ENCODE results near the gene FXYD7.

Gene FXYD7

GRCh38 chr19:35169221-35169995 lies 26.4 kb downstream of the FXYD7 start:
- no CpG with 5 or more reads among the region's 18 CpGs for WGBS (ENCODE audit: extremely low coverage, insufficient coverage, insufficient read length)

DNA sequence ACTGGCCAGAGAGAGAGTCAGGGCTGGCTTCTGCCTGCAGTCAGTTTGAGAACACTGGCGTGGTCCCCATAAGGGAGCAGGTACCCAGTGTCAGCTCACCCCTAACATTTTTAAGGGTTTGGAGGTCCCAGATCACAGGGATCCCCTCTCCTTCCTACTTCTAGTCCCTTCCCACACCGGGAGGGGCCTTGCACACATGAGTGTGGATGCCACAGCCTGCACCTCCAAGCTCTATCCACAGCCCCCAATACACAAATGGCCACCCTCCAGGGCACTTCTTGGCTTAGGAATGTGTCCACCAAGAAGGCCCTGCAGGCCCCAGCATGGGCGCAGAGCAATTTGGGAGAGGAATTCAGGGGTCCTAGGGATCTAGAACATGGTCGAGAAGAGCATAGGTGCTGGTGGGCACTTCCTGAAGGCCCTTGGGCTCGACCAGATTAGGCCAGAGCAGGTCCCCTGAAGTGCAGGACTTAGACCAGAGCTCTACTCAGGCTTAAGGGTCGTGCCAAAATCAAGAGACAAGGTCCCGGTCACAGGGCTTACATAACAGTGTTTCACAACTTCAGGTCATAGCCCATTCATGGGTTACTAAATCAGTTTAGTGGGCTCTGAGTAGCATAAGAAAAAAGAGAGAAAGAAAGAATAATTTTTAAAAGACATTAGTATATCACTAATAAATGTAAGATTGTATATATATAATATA lies 27.5 kb downstream of the FXYD7 start:
- no peak overlapping the region for H3K14ac ChIP-seq (ENCODE audit: low read length)
- H3K4me1 ChIP-seq (ENCODE audit: control insufficient read depth in 1 of 2, insufficient read depth in 2 of 2, low read length in 2 of 2): no peaks in the 10 kb centered on the region
- no CpG with 5 or more reads among the region's 7 CpGs for WGBS (ENCODE audit: extremely low coverage, insufficient coverage, insufficient read length)
- no peaks in the 10 kb centered on the region for H3K27me3 ChIP-seq (ENCODE audit: insufficient read depth, low read length)
- no peak overlapping the region for H2AK5ac ChIP-seq (ENCODE audit: low read length)
- H3K18ac ChIP-seq (ENCODE audit: low read length): no peak overlapping the region
- no peaks in the 10 kb centered on the region for H3K79me2 ChIP-seq (ENCODE audit: control insufficient read depth, insufficient read depth, low read length, poor library complexity)
- no peak overlapping the region for H2AFZ ChIP-seq (ENCODE audit: insufficient read depth, low read length, poor library complexity)
- no peak overlapping the region for H3K23ac ChIP-seq (ENCODE audit: low read length)
- H4K12ac ChIP-seq (ENCODE audit: low read depth, low read length): no peak overlapping the region
- H3K27ac ChIP-seq (ENCODE audit: low read depth, low read length): no peak overlapping the region
- no peak for DNase-seq
- no peak overlapping the region for H3K4me3 ChIP-seq (ENCODE audit: low read depth, low read length)
- no peak overlapping the region for H2BK12ac ChIP-seq (ENCODE audit: low read length)
- H4K91ac ChIP-seq (ENCODE audit: low read depth, low read length): no peak overlapping the region
- H4K8ac ChIP-seq (ENCODE audit: low read depth, low read length): no peak overlapping the region
- H2BK5ac ChIP-seq (ENCODE audit: low read depth, low read length, poor library complexity): no peak overlapping the region
- no peak overlapping the region for H3K9ac ChIP-seq (ENCODE audit: low read length)
- no peak overlapping the region for H3K4me2 ChIP-seq (ENCODE audit: low read length)
- H2BK120ac ChIP-seq (ENCODE audit: insufficient read depth, low read length, poor library complexity): no peak overlapping the region
- no peaks in the 10 kb centered on the region for H3K79me1 ChIP-seq (ENCODE audit: low read length)
- H3K4ac ChIP-seq (ENCODE audit: low read depth, low read length): no peak overlapping the region
- H3K9me3 ChIP-seq (ENCODE audit: insufficient read depth, low read depth, low read length): peaks cover 10% of the 10 kb centered on the region
- H3K36me3 ChIP-seq (ENCODE audit: control insufficient read depth in 1 of 2, insufficient read depth in 2 of 2, low read length in 2 of 2): peaks cover 29 to 34% of the 10 kb centered on the region in 2 experiments

More at GRCh38 chr19:35169221-35169995, 26.4 kb downstream of the FXYD7 start:
- no peak overlapping the region for H3K23ac ChIP-seq (ENCODE audit: low read length)
- H3K18ac ChIP-seq (ENCODE audit: low read length): no peak overlapping the region
- H3K4ac ChIP-seq (ENCODE audit: low read depth, low read length): no peak overlapping the region
- H2BK5ac ChIP-seq (ENCODE audit: low read depth, low read length, poor library complexity): no peak overlapping the region
- no peak overlapping the region for H4K8ac ChIP-seq (ENCODE audit: low read depth, low read length)
- H3K9ac ChIP-seq (ENCODE audit: low read length): no peak overlapping the region
- H3K79me1 ChIP-seq (ENCODE audit: low read length): no peaks in the 10 kb centered on the region
- no peak overlapping the region for H2BK120ac ChIP-seq (ENCODE audit: insufficient read depth, low read length, poor library complexity)
- no peak overlapping the region for H4K12ac ChIP-seq (ENCODE audit: low read depth, low read length)
- peaks cover 11% of the 10 kb centered on the region for H3K9me3 ChIP-seq (ENCODE audit: insufficient read depth, low read depth, low read length)
- no peak overlapping the region for H3K27ac ChIP-seq (ENCODE audit: low read depth, low read length)
- no peak overlapping the region for H2AFZ ChIP-seq (ENCODE audit: insufficient read depth, low read length, poor library complexity)
- H3K4me1 ChIP-seq (ENCODE audit: control insufficient read depth in 1 of 2, insufficient read depth in 2 of 2, low read length in 2 of 2): no peaks in the 10 kb centered on the region
- no peak for DNase-seq
- no peaks in the 10 kb centered on the region for H3K27me3 ChIP-seq (ENCODE audit: insufficient read depth, low read length)
- peaks cover 30 to 38% of the 10 kb centered on the region in 2 experiments for H3K36me3 ChIP-seq (ENCODE audit: control insufficient read depth in 1 of 2, insufficient read depth in 2 of 2, low read length in 2 of 2)
- H3K79me2 ChIP-seq (ENCODE audit: control insufficient read depth, insufficient read depth, low read length, poor library complexity): no peaks in the 10 kb centered on the region
- H2BK12ac ChIP-seq (ENCODE audit: low read length): no peak overlapping the region
- no peak overlapping the region for H2AK5ac ChIP-seq (ENCODE audit: low read length)
- no peak overlapping the region for H3K4me3 ChIP-seq (ENCODE audit: low read depth, low read length)
- H3K4me2 ChIP-seq (ENCODE audit: low read length): no peak overlapping the region
- H4K91ac ChIP-seq (ENCODE audit: low read depth, low read length): no peak overlapping the region
- H3K14ac ChIP-seq (ENCODE audit: low read length): no peak overlapping the region

GRCh38 chr19:35171730-35172129 lies 28.7 kb downstream of the FXYD7 start:
- no peak overlapping the region for H3K23ac ChIP-seq (ENCODE audit: low read length)
- no peaks in the 10 kb centered on the region for H3K79me2 ChIP-seq (ENCODE audit: control insufficient read depth, insufficient read depth, low read length, poor library complexity)
- no peak overlapping the region for H2BK120ac ChIP-seq (ENCODE audit: insufficient read depth, low read length, poor library complexity)
- H2BK12ac ChIP-seq (ENCODE audit: low read length): no peak overlapping the region
- H3K27ac ChIP-seq (ENCODE audit: low read depth, low read length): no peak overlapping the region
- no peak overlapping the region for H3K4ac ChIP-seq (ENCODE audit: low read depth, low read length)
- no peaks in the 10 kb centered on the region for H3K27me3 ChIP-seq (ENCODE audit: insufficient read depth, low read length)
- H2AFZ ChIP-seq (ENCODE audit: insufficient read depth, low read length, poor library complexity): no peak overlapping the region
- no CpG with 5 or more reads among the region's 3 CpGs for WGBS (ENCODE audit: extremely low coverage, insufficient coverage, insufficient read length)
- no peaks in the 10 kb centered on the region for H3K79me1 ChIP-seq (ENCODE audit: low read length)
- H4K12ac ChIP-seq (ENCODE audit: low read depth, low read length): no peak overlapping the region
- H4K8ac ChIP-seq (ENCODE audit: low read depth, low read length): no peak overlapping the region
- no peak overlapping the region for H2AK5ac ChIP-seq (ENCODE audit: low read length)
- H3K9me3 ChIP-seq (ENCODE audit: insufficient read depth, low read depth, low read length): peaks cover 3% of the 10 kb centered on the region
- H3K36me3 ChIP-seq (ENCODE audit: control insufficient read depth in 1 of 2, insufficient read depth in 2 of 2, low read length in 2 of 2): peaks cover 20 to 22% of the 10 kb centered on the region in 2 experiments
- no peak for DNase-seq
- H4K91ac ChIP-seq (ENCODE audit: low read depth, low read length): no peak overlapping the region
- H3K4me1 ChIP-seq (ENCODE audit: control insufficient read depth in 1 of 2, insufficient read depth in 2 of 2, low read length in 2 of 2): no peaks in the 10 kb centered on the region
- H3K14ac ChIP-seq (ENCODE audit: low read length): no peak overlapping the region
- H2BK5ac ChIP-seq (ENCODE audit: low read depth, low read length, poor library complexity): no peak overlapping the region
- H3K4me3 ChIP-seq (ENCODE audit: low read depth, low read length): no peak overlapping the region
- H3K18ac ChIP-seq (ENCODE audit: low read length): no peak overlapping the region
- H3K4me2 ChIP-seq (ENCODE audit: low read length): no peak overlapping the region
- H3K9ac ChIP-seq (ENCODE audit: low read length): no peak overlapping the region

- Histone ChIP-seq H3K4me1 (ENCODE audit: control insufficient read depth in 1 of 2, insufficient read depth in 2 of 2, low read length in 2 of 2) (no peaks in the 10 kb centered on the region), H2BK120ac (ENCODE audit: insufficient read depth, low read length, poor library complexity) (no peak overlapping the region), H4K91ac (ENCODE audit: low read depth, low read length) (no peak overlapping the region), H3K23ac (ENCODE audit: low read length) (no peak overlapping the region), H4K12ac (ENCODE audit: low read depth, low read length) (no peak overlapping the region), H2AFZ (ENCODE audit: insufficient read depth, low read length, poor library complexity) (no peak overlapping the region), H2BK5ac (ENCODE audit: low read depth, low read length, poor library complexity) (no peak overlapping the region), H3K9me3 (ENCODE audit: insufficient read depth, low read depth, low read length) (peaks cover 2% of the 10 kb centered on the region), H3K27me3 (ENCODE audit: insufficient read depth, low read length) (no peaks in the 10 kb centered on the region), H3K18ac (ENCODE audit: low read length) (no peak overlapping the region), H3K4ac (ENCODE audit: low read depth, low read length) (no peak overlapping the region), H3K4me2 (ENCODE audit: low read length) (no peak overlapping the region), H3K79me2 (ENCODE audit: control insufficient read depth, insufficient read depth, low read length, poor library complexity) (no peaks in the 10 kb centered on the region), H3K9ac (ENCODE audit: low read length) (no peak overlapping the region), H4K8ac (ENCODE audit: low read depth, low read length) (no peak overlapping the region), H3K36me3 (ENCODE audit: control insufficient read depth in 1 of 2, insufficient read depth in 2 of 2, low read length in 2 of 2) (peaks cover 13% of the 10 kb centered on the region in 2 experiments), H2AK5ac (ENCODE audit: low read length) (no peak overlapping the region), H2BK12ac (ENCODE audit: low read length) (no peak overlapping the region), H3K14ac (ENCODE audit: low read length) (no peak overlapping the region), H3K4me3 (ENCODE audit: low read depth, low read length) (no peak overlapping the region), H3K79me1 (ENCODE audit: low read length) (no peaks in the 10 kb centered on the region), H3K27ac (ENCODE audit: low read depth, low read length) (no peak overlapping the region)
- no peak for DNase-seq
- WGBS (ENCODE audit: extremely low coverage, insufficient coverage, insufficient read length): 100% methylated on average over 1 of the region's 6 CpGs
These were observed 31.2 kb downstream of the FXYD7 start for GRCh38 chr19:35174226-35174625.

Measured in trophoblast cell (in vitro differentiated cells and primary cell).